Esophagus squamous epithelium (tissue), 4 donors: ENCODE measurements around the gene SP3.

ENCODE experiments used
- CTCF ChIP-seq, 6 experiments: fragments of 450-650 bp in 4 of 6; fragments of 200-600 bp in 2 of 6; sonication (generic) in 2 of 6; IDR thresholded peaks; one replicate each; pipeline ENCODE4 v1.5.1; 2016 to 2019; ENCODE audit warnings: antibody characterized with exemption in 6 of 6, mild to moderate bottlenecking in 4 of 6, moderate library complexity in 4 of 6
- POLR2A ChIP-seq, 4 donors: fragments of 450-650 bp; IDR thresholded peaks; one replicate each; pipeline ENCODE4 v1.6.1; 2017; ENCODE audit warnings: antibody characterized with exemption in 4 of 4, mild to moderate bottlenecking in 4 of 4, moderate library complexity in 3 of 4

DNA sequence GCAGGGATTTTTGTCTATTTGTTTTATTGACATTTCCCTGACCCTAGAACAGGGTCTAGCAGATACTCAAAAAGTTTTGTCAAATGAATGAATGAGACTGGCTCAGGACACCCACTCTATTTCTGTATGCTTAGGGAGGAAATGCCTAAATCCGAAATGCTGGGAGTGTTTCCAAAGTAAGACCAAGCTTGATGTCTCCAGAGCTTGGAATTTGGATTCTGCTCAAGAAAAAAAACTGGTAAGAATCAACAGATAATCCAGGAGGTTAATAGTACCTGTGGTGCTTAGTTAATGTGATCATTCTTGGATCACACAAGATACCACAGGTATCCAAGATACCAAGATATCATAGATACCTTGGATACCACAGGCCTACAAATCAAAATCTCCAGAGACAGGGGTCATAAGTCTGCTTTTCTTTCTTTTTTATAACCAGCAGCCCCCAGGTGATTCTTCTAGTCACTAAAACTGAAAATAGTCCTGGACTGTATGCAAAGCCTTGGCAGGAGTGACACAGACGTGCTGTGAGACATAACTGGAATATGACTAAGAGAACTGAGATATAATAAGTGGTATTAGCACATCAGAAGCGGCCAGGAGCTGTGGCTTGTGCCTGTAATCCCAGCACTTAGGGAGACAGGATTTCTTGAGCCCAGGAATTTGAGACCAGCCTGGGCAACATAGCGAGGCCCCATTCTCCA is 39.9 kb upstream of the SP3 start:
- TF ChIP-seq CTCF (IDR thresholded peaks at IDR 0.05): no peak
- no peak for TF ChIP-seq POLR2A (IDR thresholded peaks at IDR 0.05)
